MM.1S (cell line): ENCODE measurements around the gene FAM83E.

ENCODE experiments used
- DNase-seq: peaks from one replicate; pipeline ENCODE4 v3.0.0-alpha.2; 2015
- H2AFZ ChIP-seq: fragments of 300-600 bp; sonication (generic); 2 replicates; pipeline ENCODE4 v1.6.0; 2016; ENCODE audit warnings: antibody characterized with exemption, low read length
- H3F3A ChIP-seq: fragments of 300-600 bp; sonication (generic); 2 replicates; pipeline ENCODE4 v1.6.1; 2016; ENCODE audit warnings: mild to moderate bottlenecking, antibody characterized with exemption, low read length, moderate library complexity, mixed read lengths; ENCODE audit not compliant: insufficient read depth
- H3K27ac ChIP-seq: fragments of 300-600 bp; sonication (generic); 2 replicates; pipeline ENCODE4 v1.5.1; 2016; ENCODE audit warnings: mild to moderate bottlenecking, low read length
- H3K27me3 ChIP-seq: fragments of 300-600 bp; sonication (generic); replicated peaks from 2 replicates; pipeline ENCODE4 v1.6.0; 2016; ENCODE audit warnings: low read length; ENCODE audit not compliant: insufficient read depth
- H3K36me3 ChIP-seq: fragments of 300-600 bp; sonication (generic); replicated peaks from 2 replicates; pipeline ENCODE4 v1.6.1; 2016; ENCODE audit warnings: mild to moderate bottlenecking, low read length, mixed read lengths; ENCODE audit not compliant: insufficient read depth
- H3K4me1 ChIP-seq: fragments of 300-600 bp; sonication (generic); 2 replicates; pipeline ENCODE4 v1.6.1; 2016; ENCODE audit warnings: low read length, mixed read lengths
- H3K4me2 ChIP-seq: fragments of 300-600 bp; sonication (generic); 2 replicates; pipeline ENCODE4 v1.6.0; 2016; ENCODE audit warnings: low read depth, low read length
- H3K4me3 ChIP-seq: fragments of 300-600 bp; sonication (generic); 2 replicates; pipeline ENCODE4 v1.5.1; 2016; ENCODE audit warnings: low read length, mixed read lengths
- H3K79me2 ChIP-seq: fragments of 300-600 bp; sonication (generic); 2 replicates; pipeline ENCODE4 v1.6.1; 2016; ENCODE audit warnings: mixed run types, low read length, mixed read lengths
- H3K9ac ChIP-seq: fragments of 300-600 bp; sonication (generic); 2 replicates; pipeline ENCODE4 v1.6.1; 2016; ENCODE audit warnings: low read length, mixed read lengths
- H3K9me2 ChIP-seq: fragments of 300-600 bp; sonication (generic); replicated peaks from 2 replicates; pipeline ENCODE4 v1.6.1; 2016; ENCODE audit warnings: mild to moderate bottlenecking, low read length, mixed read lengths; ENCODE audit not compliant: insufficient read depth
- H3K9me3 ChIP-seq: fragments of 300-600 bp; sonication (generic); replicated peaks from 2 replicates; pipeline ENCODE4 v1.6.1; 2016; ENCODE audit warnings: mild to moderate bottlenecking, low read length, mixed read lengths; ENCODE audit not compliant: insufficient read depth
- H4K20me1 ChIP-seq: fragments of 300-600 bp; sonication (generic); 2 replicates; pipeline ENCODE4 v1.6.1; 2016; ENCODE audit warnings: mild to moderate bottlenecking, low read length, moderate library complexity, mixed read lengths; ENCODE audit not compliant: insufficient read depth
- EZH2 ChIP-seq: fragments of 300-600 bp; sonication (generic); optimal IDR thresholded peaks from 2 replicates; pipeline ENCODE3; 2017; ENCODE audit warnings: low read depth, mild to moderate bottlenecking, antibody characterized with exemption, low read length, mixed read lengths
- EZH2phosphoT487 ChIP-seq: fragments of 300-600 bp; sonication (generic); IDR thresholded peaks from 2 replicates; pipeline ENCODE4 v1.6.1; 2018; ENCODE audit warnings: antibody characterized with exemption, low read length
- TF ChIP-seq, protein P1 (sequence below): fragments of 300-600 bp; sonication (generic); IDR thresholded peaks from 2 replicates; pipeline ENCODE4 v1.5.1; 2016; ENCODE audit warnings: antibody characterized with exemption, low read length, mixed read lengths

FAM83E gene

DNA sequence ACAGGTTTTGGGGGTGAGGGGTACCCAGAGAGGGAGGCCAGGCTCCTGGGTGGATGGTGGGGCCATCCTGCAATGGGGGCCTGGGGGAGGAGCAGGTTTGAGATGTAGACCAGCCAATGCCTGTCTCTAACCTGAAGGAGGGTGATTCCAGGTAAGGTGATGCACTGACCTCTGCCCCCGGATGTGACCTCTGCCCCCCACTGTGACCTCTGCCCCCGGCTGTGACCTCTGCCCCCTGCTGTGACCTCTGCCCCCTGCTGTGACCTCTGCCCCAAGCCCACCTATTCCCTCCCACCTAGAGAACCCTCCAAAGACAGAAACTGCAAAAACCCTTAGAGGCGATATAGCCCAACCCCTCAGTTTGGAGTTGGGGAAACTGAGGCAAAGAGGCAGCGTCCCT, 18.6 kb downstream of the FAM83E start:
- Histone ChIP-seq H3K27me3 (peaks cover 84% of the 10 kb centered on the region), H3K9me3 (no peaks in the 10 kb centered on the region), H3F3A (no peaks in the 10 kb centered on the region), H3K9me2 (no peaks in the 10 kb centered on the region), H2AFZ (no peak overlapping the region), H3K4me1 (no peaks in the 10 kb centered on the region), H3K4me3 (no peak overlapping the region), H3K79me2 (no peaks in the 10 kb centered on the region), H3K36me3 (no peaks in the 10 kb centered on the region), H4K20me1 (no peaks in the 10 kb centered on the region), H3K27ac (no peak overlapping the region), H3K9ac (no peak overlapping the region), H3K4me2 (no peak overlapping the region)
- DNase-seq: no peak
- no peak for TF ChIP-seq EZH2
- no peak for TF ChIP-seq EZH2phosphoT487
- TF ChIP-seq, protein P1, sequence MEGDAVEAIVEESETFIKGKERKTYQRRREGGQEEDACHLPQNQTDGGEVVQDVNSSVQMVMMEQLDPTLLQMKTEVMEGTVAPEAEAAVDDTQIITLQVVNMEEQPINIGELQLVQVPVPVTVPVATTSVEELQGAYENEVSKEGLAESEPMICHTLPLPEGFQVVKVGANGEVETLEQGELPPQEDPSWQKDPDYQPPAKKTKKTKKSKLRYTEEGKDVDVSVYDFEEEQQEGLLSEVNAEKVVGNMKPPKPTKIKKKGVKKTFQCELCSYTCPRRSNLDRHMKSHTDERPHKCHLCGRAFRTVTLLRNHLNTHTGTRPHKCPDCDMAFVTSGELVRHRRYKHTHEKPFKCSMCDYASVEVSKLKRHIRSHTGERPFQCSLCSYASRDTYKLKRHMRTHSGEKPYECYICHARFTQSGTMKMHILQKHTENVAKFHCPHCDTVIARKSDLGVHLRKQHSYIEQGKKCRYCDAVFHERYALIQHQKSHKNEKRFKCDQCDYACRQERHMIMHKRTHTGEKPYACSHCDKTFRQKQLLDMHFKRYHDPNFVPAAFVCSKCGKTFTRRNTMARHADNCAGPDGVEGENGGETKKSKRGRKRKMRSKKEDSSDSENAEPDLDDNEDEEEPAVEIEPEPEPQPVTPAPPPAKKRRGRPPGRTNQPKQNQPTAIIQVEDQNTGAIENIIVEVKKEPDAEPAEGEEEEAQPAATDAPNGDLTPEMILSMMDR: no peak

DNA sequence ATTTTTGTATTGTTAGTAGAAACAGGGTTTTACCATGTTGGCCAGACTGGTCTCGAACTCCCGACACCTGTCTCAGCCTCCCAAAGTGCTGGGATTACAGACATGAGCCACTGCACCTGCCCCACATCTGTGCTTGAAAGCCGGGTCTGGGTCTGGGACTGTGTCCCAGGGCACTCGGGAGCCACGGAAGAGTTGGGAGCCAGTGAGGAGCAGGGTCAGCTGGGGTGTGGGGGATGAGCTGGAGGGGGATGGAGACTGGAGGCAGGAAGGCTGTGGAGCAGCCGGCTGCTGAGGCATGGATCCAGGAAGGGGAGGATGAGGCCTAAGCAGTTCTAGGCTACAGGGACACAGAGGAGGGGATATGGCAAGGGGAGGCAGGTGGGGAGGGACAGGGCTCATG, 19.0 kb downstream of the FAM83E start:
- H3K79me2 ChIP-seq: no peaks in the 10 kb centered on the region
- no peak overlapping the region for H2AFZ ChIP-seq
- H3K4me3 ChIP-seq: no peak overlapping the region
- H3K9me3 ChIP-seq: no peaks in the 10 kb centered on the region
- no peak overlapping the region for H3K9ac ChIP-seq
- no peaks in the 10 kb centered on the region for H3K36me3 ChIP-seq
- H3F3A ChIP-seq: no peaks in the 10 kb centered on the region
- H3K4me1 ChIP-seq: no peaks in the 10 kb centered on the region
- no peak overlapping the region for H3K27ac ChIP-seq
- DNase-seq: no peak
- no peaks in the 10 kb centered on the region for H3K9me2 ChIP-seq
- no peaks in the 10 kb centered on the region for H4K20me1 ChIP-seq
- TF ChIP-seq, protein P1: no peak
- TF ChIP-seq EZH2 (no peak), EZH2phosphoT487 (no peak)
- H3K4me2 ChIP-seq: no peak overlapping the region
- H3K27me3 ChIP-seq: peaks cover 84% of the 10 kb centered on the region

DNA sequence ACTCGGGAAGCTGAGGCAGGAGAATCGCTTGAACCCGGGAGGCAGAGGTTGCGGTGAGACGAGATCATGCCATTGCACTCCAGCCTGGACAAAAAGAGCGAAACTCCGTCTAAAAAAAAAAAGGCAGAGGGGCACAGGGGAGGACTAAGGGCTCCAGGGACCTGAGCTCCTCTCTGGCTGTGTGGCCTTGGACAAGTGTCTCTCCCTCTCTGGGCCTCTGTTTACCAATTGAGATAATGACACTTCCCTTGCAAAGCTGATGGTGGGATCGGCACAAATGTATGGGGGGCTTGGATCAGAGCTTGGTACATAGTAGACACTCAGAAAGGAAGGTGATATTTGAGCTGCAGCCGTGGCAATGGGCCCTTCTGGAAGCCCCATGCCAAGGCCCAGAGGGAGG, 19.7 kb downstream of the FAM83E start:
- peaks cover 84% of the 10 kb centered on the region for H3K27me3 ChIP-seq
- no peak overlapping the region for H3K4me3 ChIP-seq
- H3F3A ChIP-seq: no peaks in the 10 kb centered on the region
- H3K27ac ChIP-seq: no peak overlapping the region
- H3K4me1 ChIP-seq: no peaks in the 10 kb centered on the region
- no peak overlapping the region for H3K9ac ChIP-seq
- no peaks in the 10 kb centered on the region for H3K9me3 ChIP-seq
- no peak for DNase-seq
- no peaks in the 10 kb centered on the region for H3K9me2 ChIP-seq
- no peaks in the 10 kb centered on the region for H3K79me2 ChIP-seq
- H4K20me1 ChIP-seq: no peaks in the 10 kb centered on the region
- H3K36me3 ChIP-seq: no peaks in the 10 kb centered on the region
- no peak overlapping the region for H2AFZ ChIP-seq
- no peak overlapping the region for H3K4me2 ChIP-seq
- TF ChIP-seq, protein P1: no peak
- TF ChIP-seq EZH2phosphoT487 (no peak), EZH2 (no peak)
